H1 (cell line): ENCODE measurements around the gene GRK5. TPM values are rescaled to one million over a fixed set of nuclear protein-coding genes. Genes with fewer than 3 reads are reported as not detected.

Experiments
- BACH1 ChIP-seq: IDR thresholded peaks from 2 replicates; pipeline ENCODE4 v1.6.1; 2012; ENCODE audit warnings: low read length, improper control_type of control experiment
- SIX5 ChIP-seq: IDR thresholded peaks from 2 replicates; pipeline ENCODE4 v1.6.1; 2011; ENCODE audit warnings: mild to moderate bottlenecking, low read depth, low read length
- USF2 ChIP-seq: IDR thresholded peaks from 2 replicates; pipeline ENCODE4 v1.6.1; 2011; ENCODE audit warnings: low read length, improper control_type of control experiment
- polyA plus RNA-seq, 7 experiments: library from polyadenylated mRNA; depleted of rRNA in 3 of 7; stranded (reverse) in 5 of 7; unstranded in 2 of 7; fragments of >200 nt in 5 of 7; fragments of 200-250 nt in 2 of 7; gene quantifications; 1 replicate in 5 of 7; 2 replicates in 1 of 7; 4 replicates in 1 of 7; pipeline versions ENCODE4 v1.2.1 to v1.2.3, GENCODE V29; 2011 to 2013; ENCODE audit warnings: missing spikeins in 2 of 7, mixed read lengths in 2 of 7
- total RNA-seq: library from RNA; stranded (reverse); fragmentation: NEBNext Ultra II Directional; extraction: Animal tissue kit (Norgen Biotek cat#: 25700); gene quantifications from 2 replicates; pipeline ENCODE4 v1.2.1, GENCODE V29; 2021
- TF ChIP-seq, protein P1 (sequence below): IDR thresholded peaks from 2 replicates; pipeline ENCODE4 v1.6.1; 2012; ENCODE audit warnings: inconsistent platforms

GRK5 gene
- total and polyA plus RNA-seq, 2 of the 8 experiments (the other 6 are each of a cell fraction or from before 2014, with no cell fraction given), result 0.54 to 2.5 TPM

DNA sequence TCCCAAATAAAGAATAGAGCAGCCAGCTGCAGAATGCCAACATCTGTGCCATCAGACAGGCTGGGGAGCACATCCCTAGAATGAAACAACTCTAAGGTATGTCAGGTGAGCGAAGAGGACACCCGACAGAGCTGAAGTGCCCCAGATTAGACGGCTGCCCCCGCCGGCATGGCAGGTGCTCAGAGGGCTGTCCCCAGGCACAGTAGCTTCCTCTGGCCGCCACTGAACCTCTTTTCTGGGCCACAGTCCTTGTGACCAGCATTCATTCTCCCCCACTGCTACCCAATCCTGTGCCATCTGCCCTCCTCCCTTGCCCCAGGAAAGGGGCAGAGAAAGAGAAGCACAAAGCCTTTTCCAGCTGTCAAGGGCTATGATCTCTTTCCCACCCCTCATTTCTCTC is 293.4 kb downstream of the GRK5 start (continued):
- TF ChIP-seq USF2 (no peak), SIX5 (no peak), BACH1 (no peak)
- TF ChIP-seq, protein P1, sequence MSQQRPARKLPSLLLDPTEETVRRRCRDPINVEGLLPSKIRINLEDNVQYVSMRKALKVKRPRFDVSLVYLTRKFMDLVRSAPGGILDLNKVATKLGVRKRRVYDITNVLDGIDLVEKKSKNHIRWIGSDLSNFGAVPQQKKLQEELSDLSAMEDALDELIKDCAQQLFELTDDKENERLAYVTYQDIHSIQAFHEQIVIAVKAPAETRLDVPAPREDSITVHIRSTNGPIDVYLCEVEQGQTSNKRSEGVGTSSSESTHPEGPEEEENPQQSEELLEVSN, result no peak
- TF ChIP-seq, all 59 proteins: peak for 0
